Esophagus squamous epithelium (tissue), 5 donors: Measurements from ENCODE around the gene RASGRF2. TPM values are rescaled to one million over a fixed set of nuclear protein-coding genes. Genes with fewer than 3 reads are reported as not detected.

Experiments used
- DNase-seq: peaks from one replicate; lab custom pipeline; 2025; lab: John Stamatoyannopoulos, UW
- H3K27ac ChIP-seq, 4 donors: fragments of 200-600 bp; sonication (generic); one replicate each; pipeline ENCODE4 v1.5.1; 2016 to 2019; ENCODE audit warnings: mild to moderate bottlenecking in 1 of 4
- H3K27me3 ChIP-seq, 4 donors: fragments of 200-600 bp; sonication (generic); 1 replicate in 3 of 4; 2 replicates in 1 of 4; pipeline versions ENCODE4 v1.5.1 to v1.6.0; 2017 to 2021; ENCODE audit warnings: antibody characterized with exemption in 1 of 4
- H3K36me3 ChIP-seq, 3 donors: fragments of 200-600 bp; sonication (generic); one replicate each; pipeline ENCODE4 v1.5.1; 2016 to 2019
- H3K4me1 ChIP-seq, 3 donors: fragments of 200-600 bp; sonication (generic); one replicate each; pipeline ENCODE4 v1.5.1; 2017 to 2019
- H3K4me3 ChIP-seq, 4 donors: fragments of 200-600 bp; sonication (generic); 1 replicate in 3 of 4; 2 replicates in 1 of 4; pipeline ENCODE4 v1.5.1; 2016 to 2019; ENCODE audit warnings: mild to moderate bottlenecking in 2 of 4, moderate library complexity in 1 of 4
- H3K9me3 ChIP-seq, 3 donors: fragments of 200-600 bp; sonication (generic); one replicate each; pipeline ENCODE4 v1.5.1; 2016 to 2019
- CTCF ChIP-seq, 6 experiments: fragments of 450-650 bp in 4 of 6; fragments of 200-600 bp in 2 of 6; sonication (generic) in 2 of 6; IDR thresholded peaks; one replicate each; pipeline ENCODE4 v1.5.1; 2016 to 2019; ENCODE audit warnings: antibody characterized with exemption in 6 of 6, mild to moderate bottlenecking in 4 of 6, moderate library complexity in 4 of 6
- POLR2A ChIP-seq, 4 donors: fragments of 450-650 bp; IDR thresholded peaks; one replicate each; pipeline ENCODE4 v1.6.1; 2017; ENCODE audit warnings: antibody characterized with exemption in 4 of 4, mild to moderate bottlenecking in 4 of 4, moderate library complexity in 3 of 4
- WGBS, 2 donors: methylation state at CpG; one replicate each; pipeline ENCODE4 v1.1.5; 2018; 5-methylcytosine and 5-hydroxymethylcytosine counted together
- intact Hi-C: fragments of 100-400 bp; cut with DNase I; formaldehyde crosslinking; loops from one replicate; pipeline ENCODE4 v1.15.0; 2022
- total RNA-seq, 4 donors: library from RNA; depleted of rRNA; stranded (reverse); fragments of >200 nt; gene quantifications; one replicate each; pipeline ENCODE4 v1.1.0, GENCODE V29; 2016
- donor health status: DM: yes; HTN: yes; CAD: no.

Gene RASGRF2
- total RNA-seq, 4 donors from 2014 or later, result 0.49 to 3.2 (median 0.62) TPM

DNA sequence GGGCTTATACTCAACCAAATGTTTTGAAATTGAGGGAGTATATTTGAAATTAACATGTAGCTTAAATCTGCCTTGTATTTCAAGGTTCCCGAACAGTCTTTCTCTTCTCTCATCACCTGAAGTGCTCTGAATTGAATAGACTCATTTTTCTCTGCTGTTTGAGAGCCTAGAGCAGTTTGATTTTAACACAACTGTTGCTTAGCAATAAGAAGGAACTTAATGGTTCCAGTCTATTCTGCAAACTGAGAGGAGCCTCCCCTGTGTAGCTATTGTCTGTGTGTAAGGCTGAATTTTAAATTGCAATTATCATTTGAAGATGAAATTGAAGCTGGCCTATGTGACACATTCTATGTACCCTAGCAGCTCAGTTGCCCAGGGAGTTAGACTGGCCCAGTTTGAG is 185.9 kb downstream of the RASGRF2 start:
- Histone ChIP-seq H3K27ac (no peak overlapping the region), H3K27me3 (no peaks in the 10 kb centered on the region), H3K9me3 (no peaks in the 10 kb centered on the region), H3K4me3 (no peak overlapping the region), H3K36me3 (no peaks in the 10 kb centered on the region), H3K4me1 (peaks cover 0 to 6% (median 0%) of the 10 kb centered on the region in 3 donors)
- DNase-seq, result no peak
- TF ChIP-seq CTCF (IDR thresholded peaks at IDR 0.05) (no peak), POLR2A (IDR thresholded peaks at IDR 0.05) (no peak)
- WGBS, 2 donors, result 73 to 92% methylated on average over 1 of the region's 1 CpG
- intact Hi-C loops, result no loop called here

GRCh38 chr5:81147011-81147885 is 187.1 kb downstream of the RASGRF2 start:
- TF ChIP-seq POLR2A (IDR thresholded peaks at IDR 0.05), result no peak
- TF ChIP-seq CTCF (IDR thresholded peaks at IDR 0.05), result no peak
- Histone ChIP-seq H3K9me3 (no peaks in the 10 kb centered on the region), H3K36me3 (no peaks in the 10 kb centered on the region), H3K27ac (no peak overlapping the region), H3K4me1 (no peaks in the 10 kb centered on the region), H3K4me3 (no peak overlapping the region), H3K27me3 (no peaks in the 10 kb centered on the region)
- WGBS, 2 donors, result 60% methylated on average over 6 of the region's 6 CpGs
- no peak for DNase-seq
- intact Hi-C loops, result no loop called here

DNA sequence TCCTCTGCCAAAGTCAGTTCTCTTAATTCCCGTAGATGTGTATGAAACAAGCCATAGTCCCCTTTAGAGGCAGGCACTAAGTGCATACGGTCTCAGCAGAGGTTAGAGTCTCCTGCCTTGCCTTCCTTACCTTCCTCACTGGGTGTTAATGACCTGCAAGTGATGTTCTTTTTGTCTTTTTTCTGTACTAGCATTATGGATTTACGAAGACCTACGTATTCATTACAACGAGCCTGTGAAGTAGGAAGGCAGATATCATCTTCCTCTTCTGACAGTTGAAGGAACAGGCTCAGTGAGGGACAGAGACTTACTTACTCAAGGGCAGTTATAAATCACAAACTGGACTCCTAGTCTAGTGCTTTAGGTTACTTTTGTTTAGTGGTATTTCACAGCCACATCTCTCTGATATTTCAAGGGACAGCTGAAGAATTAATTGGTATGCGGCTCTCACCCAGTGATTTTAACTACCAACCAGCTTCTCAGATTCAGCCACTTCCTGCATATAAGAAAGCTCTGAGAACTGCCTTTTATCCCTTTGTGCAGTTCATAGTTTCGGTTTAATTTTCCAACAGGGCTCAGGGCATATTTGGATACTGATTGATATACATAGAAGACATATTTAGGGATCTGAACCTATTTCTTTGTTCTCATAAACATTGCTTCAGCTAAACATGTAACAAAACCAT is 187.9 kb downstream of the RASGRF2 start:
- Histone ChIP-seq H3K9me3 (no peaks in the 10 kb centered on the region), H3K4me1 (no peaks in the 10 kb centered on the region), H3K27ac (no peak overlapping the region), H3K27me3 (no peaks in the 10 kb centered on the region), H3K36me3 (no peaks in the 10 kb centered on the region), H3K4me3 (no peak overlapping the region)
- intact Hi-C loops, result no loop called here
- no peak for DNase-seq
- 61 to 69% methylated on average over 7 of the region's 7 CpGs for WGBS, 2 donors
- TF ChIP-seq CTCF (IDR thresholded peaks at IDR 0.05) (no peak), POLR2A (IDR thresholded peaks at IDR 0.05) (no peak)

GRCh38 chr5:81151546-81151945 is 191.4 kb downstream of the RASGRF2 start:
- no peaks in the 10 kb centered on the region for H3K4me1 ChIP-seq
- intact Hi-C loops, result no loop called here
- H3K27me3 ChIP-seq, result no peaks in the 10 kb centered on the region
- DNase-seq, result no peak
- no peak for TF ChIP-seq POLR2A (IDR thresholded peaks at IDR 0.05)
- no peak for TF ChIP-seq CTCF (IDR thresholded peaks at IDR 0.05)
- H3K27ac ChIP-seq, result no peak overlapping the region
- no peak overlapping the region for H3K4me3 ChIP-seq
- no peaks in the 10 kb centered on the region for H3K36me3 ChIP-seq
- 58 to 67% methylated on average over 1 of the region's 1 CpG for WGBS, 2 donors
- H3K9me3 ChIP-seq, result peaks cover 0 to 4% (median 0%) of the 10 kb centered on the region in 3 donors

DNA sequence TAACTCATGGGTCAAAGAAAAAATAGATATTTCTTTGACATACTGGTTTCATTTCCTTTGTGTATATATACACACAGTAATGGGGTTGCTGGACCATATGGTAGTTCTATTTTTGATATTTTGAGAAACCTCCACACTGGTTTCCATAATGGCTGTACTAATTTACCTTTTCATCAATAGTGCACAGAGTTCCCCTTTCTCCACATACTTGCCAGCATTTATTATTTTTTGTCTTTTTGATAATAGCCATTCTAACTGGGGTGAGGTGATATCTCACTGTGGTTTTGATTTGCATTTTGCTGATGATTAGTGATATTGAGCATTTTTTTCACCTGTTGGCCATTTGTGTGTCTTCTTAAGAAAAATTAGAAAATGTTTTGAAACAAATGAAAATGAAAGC is 194.6 kb downstream of the RASGRF2 start:
- H3K27me3 ChIP-seq, result no peaks in the 10 kb centered on the region
- DNase-seq, result no peak
- TF ChIP-seq POLR2A (IDR thresholded peaks at IDR 0.05) (no peak), CTCF (IDR thresholded peaks at IDR 0.05) (no peak)
- no peak overlapping the region for H3K27ac ChIP-seq
- H3K4me1 ChIP-seq, result no peaks in the 10 kb centered on the region
- H3K36me3 ChIP-seq, result no peaks in the 10 kb centered on the region
- H3K9me3 ChIP-seq, result peaks cover 0 to 11% (median 0%) of the 10 kb centered on the region in 3 donors
- H3K4me3 ChIP-seq, result no peak overlapping the region
- intact Hi-C loops, result no loop called here
